Endothelial cell of umbilical vein (primary cell): Measurements from ENCODE around the gene MCUR1. TPM values are rescaled to one million over a fixed set of nuclear protein-coding genes. Genes with fewer than 3 reads are reported as not detected.

ENCODE experiments used
- BruUV-seq: library from RNA; stranded (reverse); fragments of 400-500 nt; replicated peaks from 2 replicates; lab custom pipeline; 2021; lab: Mats Ljungman, UMichigan
- CTCF ChIA-PET: fragments of 300-600, 350-600 bp; sonication (Branson Sonifier 250); formaldehyde crosslinking; loops from one replicate; lab custom pipeline; 2021; ENCODE audit warnings: antibody characterized with exemption, inconsistent platforms; lab: Charles Lee
- POLR2A ChIA-PET: fragments of 300-600, 350-600 bp; sonication (Branson Sonifier 250); formaldehyde crosslinking; loops from one replicate; lab custom pipeline; 2021; ENCODE audit warnings: antibody characterized with exemption, inconsistent platforms; lab: Charles Lee
- DNase-seq: peaks from one replicate; pipeline ENCODE4 v3.0.0-alpha.2; 2011; ENCODE audit warnings: low read depth, low spot score
- FAIRE-seq: peaks from 2 replicates; lab custom pipeline; 2011; peaks lifted over from hg19 to GRCh38; lab: Jason Lieb, UNC
- H2AFZ ChIP-seq: 2 replicates; pipeline ENCODE4 v1.6.0; 2012; ENCODE audit warnings: low read depth, low read length, control low read depth, inconsistent platforms
- H3K27ac ChIP-seq: 2 replicates; pipeline ENCODE4 v1.5.1; 2011; ENCODE audit warnings: low read depth, mild to moderate bottlenecking, control low read depth, low read length, moderate library complexity; ENCODE audit not compliant: insufficient read depth
- H3K27me3 ChIP-seq, 2 experiments: 2 replicates each; pipeline versions ENCODE4 v1.6.0 to v1.6.1; 2011; ENCODE audit warnings: low read length in 2 of 2, mixed read lengths in 1 of 2; ENCODE audit not compliant: control insufficient read depth in 2 of 2, insufficient read depth in 2 of 2
- H3K36me3 ChIP-seq, 2 experiments: 2 replicates in 1 of 2; 3 replicates in 1 of 2; pipeline ENCODE4 v1.5.1; 2011; ENCODE audit warnings: low read length in 2 of 2, mild to moderate bottlenecking in 1 of 2, moderate library complexity in 1 of 2; ENCODE audit not compliant: control insufficient read depth in 2 of 2, insufficient read depth in 2 of 2; ENCODE audit errors: extremely low read depth in 1 of 2
- H3K4me1 ChIP-seq: 3 replicates; pipeline ENCODE4 v1.5.1; 2011; ENCODE audit warnings: mild to moderate bottlenecking, low read length; ENCODE audit not compliant: control insufficient read depth, insufficient read depth; ENCODE audit errors: extremely low read depth
- H3K4me2 ChIP-seq: 2 replicates; pipeline ENCODE4 v1.6.1; 2011; ENCODE audit warnings: low read length, control low read depth, mixed read lengths; ENCODE audit not compliant: insufficient read depth
- H3K4me3 ChIP-seq, 3 experiments: fragments of 200-600 bp in 1 of 3; sonication (generic), shearing (Covaris generic) in 1 of 3; replicated peaks in 1 of 3; 2 replicates each; pipeline ENCODE4 v1.5.1; 2011 to 2016; ENCODE audit warnings: control low read depth in 3 of 3, low read length in 3 of 3, mild to moderate bottlenecking in 2 of 3, inconsistent platforms in 1 of 3, low read depth in 1 of 3, moderate library complexity in 1 of 3; ENCODE audit not compliant: insufficient read depth in 1 of 3
- H3K79me2 ChIP-seq: 2 replicates; pipeline ENCODE4 v1.6.0; 2012; ENCODE audit warnings: low read length, inconsistent platforms; ENCODE audit not compliant: control insufficient read depth, insufficient read depth
- H3K9ac ChIP-seq: replicated peaks from 2 replicates; pipeline ENCODE3; 2011; ENCODE audit warnings: low read length, control low read depth; ENCODE audit not compliant: insufficient read depth; ENCODE audit errors: extremely low read depth
- H3K9me1 ChIP-seq: replicated peaks from 3 replicates; pipeline ENCODE4 v1.6.0; 2011; ENCODE audit warnings: mild to moderate bottlenecking, low read length; ENCODE audit not compliant: control insufficient read depth, insufficient read depth; ENCODE audit errors: extremely low read depth
- H3K9me3 ChIP-seq: replicated peaks from 2 replicates; pipeline ENCODE4 v1.5.1; 2012; ENCODE audit warnings: low read length, inconsistent platforms; ENCODE audit not compliant: control insufficient read depth, insufficient read depth
- H4K20me1 ChIP-seq: replicated peaks from 2 replicates; pipeline ENCODE3; 2011; ENCODE audit warnings: mild to moderate bottlenecking, low read length; ENCODE audit not compliant: control insufficient read depth, insufficient read depth; ENCODE audit errors: extremely low read depth
- CTCF ChIP-seq, 2 donors: IDR thresholded peaks; 1 replicate in 1 of 2; 2 replicates in 1 of 2; pipeline ENCODE4 v1.5.1; 2011; ENCODE audit warnings: low read length in 2 of 2, mild to moderate bottlenecking in 2 of 2, moderate library complexity in 2 of 2, control low read depth in 1 of 2, inconsistent platforms in 1 of 2, low read depth in 1 of 2; ENCODE audit not compliant: insufficient read depth in 1 of 2; ENCODE audit errors: extremely low read depth in 1 of 2
- EZH2 ChIP-seq: IDR thresholded peaks from 2 replicates; pipeline ENCODE4 v1.6.1; 2012; ENCODE audit warnings: borderline replicate concordance, low read depth, mild to moderate bottlenecking, moderate library complexity, low read length, inconsistent platforms; ENCODE audit not compliant: severe bottlenecking
- FOS ChIP-seq: IDR thresholded peaks from 2 replicates; pipeline ENCODE4 v1.6.1; 2011; ENCODE audit warnings: mild to moderate bottlenecking, low read length, moderate library complexity, borderline replicate concordance; ENCODE audit not compliant: insufficient read depth
- GATA2 ChIP-seq: IDR thresholded peaks from 2 replicates; pipeline ENCODE4 v1.7.0; 2011; ENCODE audit warnings: low read depth, mild to moderate bottlenecking, moderate library complexity, mixed read lengths, low read length; ENCODE audit not compliant: insufficient read length, insufficient read depth
- JUN ChIP-seq: IDR thresholded peaks from 2 replicates; pipeline ENCODE4 v1.6.1; 2011; ENCODE audit warnings: borderline replicate concordance, low read depth; ENCODE audit not compliant: insufficient read length, insufficient read depth
- MAX ChIP-seq: IDR thresholded peaks from 2 replicates; pipeline ENCODE4 v1.6.1; 2011; ENCODE audit not compliant: insufficient read depth, insufficient read length
- MYC ChIP-seq: IDR thresholded peaks from one replicate; pipeline ENCODE4 v1.6.1; 2011; ENCODE audit warnings: mild to moderate bottlenecking, low read depth, low read length
- POLR2A ChIP-seq: IDR thresholded peaks from 2 replicates; pipeline ENCODE4 v1.6.1; 2012; ENCODE audit warnings: low read depth, mild to moderate bottlenecking, control low read depth, low read length
- POLR2AphosphoS5 ChIP-seq: IDR thresholded peaks from 2 replicates; pipeline ENCODE4 v1.6.1; 2012; ENCODE audit warnings: low read depth, mild to moderate bottlenecking, control low read depth, low read length, moderate library complexity; ENCODE audit not compliant: insufficient read depth
- dilution Hi-C: fragments of 300-500 bp; cut with MboI; formaldehyde crosslinking; loops from one replicate; pipeline ENCODE4 v1.15.0; 2019; ENCODE audit warnings: low sequenced_read_pairs; ENCODE audit not compliant: extremely low pct_ligation_motif_present
- intact Hi-C: fragments of 100-400 bp; cut with micrococcal nuclease; formaldehyde crosslinking; loops from one replicate; pipeline ENCODE4 v1.10.0; 2022
- polyA plus RNA-seq, 4 experiments: library from polyadenylated mRNA; depleted of rRNA in 3 of 4; stranded (reverse) in 3 of 4; unstranded in 1 of 4; fragments of >200 nt; gene quantifications; 2 replicates each; pipeline versions ENCODE4 v1.2.1 to v1.2.3, GENCODE V29; 2011 to 2012; ENCODE audit warnings: missing spikeins in 1 of 4
- total RNA-seq: library from RNA; stranded (reverse); gene quantifications from 2 replicates; pipeline ENCODE4 v1.2.3, GENCODE V29; 2021

Gene MCUR1
- total and polyA plus RNA-seq, 2 donors (not counting 3 experiments of a cell fraction or from before 2014, with no cell fraction given): 6.2 to 21.2 TPM

- no peak overlapping the region for H3K9ac ChIP-seq
- ChIA-PET CTCF (interaction anchor here (1.4 kb wide), 1 partner anchor 8 kb away, joined by 3 read pairs; no protein-coding TSS in a partner anchor), POLR2A (no interaction called here)
- H3K27ac ChIP-seq: no peak overlapping the region
- FAIRE-seq (no peak), DNase-seq (no peak)
- intact Hi-C loops (no loop called here), dilution Hi-C loops (no loop called here)
- H3K4me1 ChIP-seq: no peaks in the 10 kb centered on the region
- no peak overlapping the region for H2AFZ ChIP-seq
- H3K79me2 ChIP-seq: no peaks in the 10 kb centered on the region
- peaks cover 2% of the 10 kb centered on the region for H3K9me1 ChIP-seq
- no peak overlapping the region for H3K4me2 ChIP-seq
- H3K36me3 ChIP-seq: no peaks in the 10 kb centered on the region
- no peaks in the 10 kb centered on the region for H4K20me1 ChIP-seq
- H3K9me3 ChIP-seq: no peaks in the 10 kb centered on the region
- no peak for TF ChIP-seq MAX
- no peak for TF ChIP-seq EZH2
- TF ChIP-seq POLR2AphosphoS5: no peak
- TF ChIP-seq GATA2: no peak
- TF ChIP-seq JUN: no peak
- TF ChIP-seq MYC: no peak
- no TSS peak for BruUV-seq
- H3K27me3 ChIP-seq: peaks cover 0 to 3% of the 10 kb centered on the region in 2 experiments
- no peak overlapping the region for H3K4me3 ChIP-seq
Measured at GRCh38 chr6:13743736-13744127, 70.6 kb downstream of the MCUR1 start.

GRCh38 chr6:13742961-13743735, 71.2 kb downstream of the MCUR1 start:
- H3K9me1 ChIP-seq: peaks cover 2% of the 10 kb centered on the region
- dilution Hi-C loops (no loop called here), intact Hi-C loops (no loop called here)
- H3K9ac ChIP-seq: no peak overlapping the region
- CTCF ChIA-PET: interaction anchor here (1.4 kb wide), 1 partner anchor 8 kb away, joined by 3 read pairs; no protein-coding TSS in a partner anchor
- DNase-seq: no peak
- FAIRE-seq: no peak
- H3K4me2 ChIP-seq: no peak overlapping the region
- no peak for TF ChIP-seq GATA2
- no peak for TF ChIP-seq MYC
- TF ChIP-seq JUN: no peak
- no peak for TF ChIP-seq MAX
- no peak for TF ChIP-seq CTCF (IDR thresholded peaks at IDR 0.05; ENCODE audit: extremely low read depth in 1 of 2, insufficient read depth in 1 of 2, low read depth in 1 of 2, low read length in 2 of 2)
- no peak for TF ChIP-seq POLR2A
- TF ChIP-seq POLR2AphosphoS5: no peak
- no peak for TF ChIP-seq FOS
- no peak for TF ChIP-seq EZH2
- no peaks in the 10 kb centered on the region for H3K4me1 ChIP-seq
- H3K27me3 ChIP-seq: peaks cover 0 to 3% of the 10 kb centered on the region in 2 experiments
- H3K79me2 ChIP-seq: no peaks in the 10 kb centered on the region
- no peaks in the 10 kb centered on the region for H3K9me3 ChIP-seq
- BruUV-seq: no TSS peak
- H2AFZ ChIP-seq: no peak overlapping the region
- POLR2A ChIA-PET: no interaction called here
- no peaks in the 10 kb centered on the region for H4K20me1 ChIP-seq
- H3K4me3 ChIP-seq: no peak overlapping the region
- no peak overlapping the region for H3K27ac ChIP-seq
- no peaks in the 10 kb centered on the region for H3K36me3 ChIP-seq
